GM19397 (cell line): ENCODE results near the gene ECEL1.

Experiments used
- ATAC-seq: cut with Tn5 transposase; IDR thresholded peaks from one replicate; pipeline ENCODE4 v1.9.1; 2021; ENCODE audit warnings: mild to moderate bottlenecking, moderate library complexity; ENCODE audit not compliant: unreplicated experiment

Gene ECEL1

GRCh38 chr2:232485757-232486557, 1.7 kb downstream of the ECEL1 start:
- no peak for ATAC-seq

- ATAC-seq = no peak
These were observed 2.3 kb downstream of the ECEL1 start for GRCh38 chr2:232485348-232485756.

- ATAC-seq = no peak
These were observed 2.8 kb downstream of the ECEL1 start for GRCh38 chr2:232484628-232485347.

GRCh38 chr2:232483923-232484627, 3.6 kb downstream of the ECEL1 start:
- no peak for ATAC-seq

- no peak for ATAC-seq
These were observed 4.2 kb downstream of the ECEL1 start for GRCh38 chr2:232483311-232483922.

GRCh38 chr2:232482301-232483238, 5.1 kb downstream of the ECEL1 start:
- ATAC-seq = no peak

GRCh38 chr2:232481322-232482140, 6.1 kb downstream of the ECEL1 start:
- no peak for ATAC-seq

GRCh38 chr2:232480201-232481190, 7.1 kb downstream of the ECEL1 start:
- no peak for ATAC-seq

GRCh38 chr2:232479341-232480200, 8.1 kb downstream of the ECEL1 start:
- ATAC-seq = no peak

- ATAC-seq = no peak
These were observed 8.9 kb downstream of the ECEL1 start for GRCh38 chr2:232478571-232479340.

GRCh38 chr2:232477751-232478510, 9.7 kb downstream of the ECEL1 start:
- ATAC-seq = no peak

GRCh38 chr2:232476791-232477190, 10.8 kb downstream of the ECEL1 start:
- ATAC-seq = no peak

GRCh38 chr2:232476045-232476444, 11.6 kb downstream of the ECEL1 start:
- ATAC-seq = no peak

GRCh38 chr2:232473467-232473890, 14.2 kb downstream of the ECEL1 start:
- no peak for ATAC-seq

- ATAC-seq = no peak
These were observed 21.4 kb downstream of the ECEL1 start for GRCh38 chr2:232466221-232466620.

GRCh38 chr2:232465061-232465460, 22.6 kb downstream of the ECEL1 start:
- ATAC-seq = no peak
